Fibroblast of skin of abdomen (primary cell): ENCODE data around the gene MTG1.
"Not testable (repeated sequence)": the region's sequence is repeated elsewhere in the genome, so short reads cannot be mapped to it uniquely, and the experiment has no call there.

Experiments used
- DNase-seq: peaks from one replicate; pipeline ENCODE4 v3.0.0-alpha.2; 2013

MTG1 gene

GRCh38 chr10:133467286-133467911, 73.4 kb downstream of the MTG1 start:
- DNase-seq = no peak

GRCh38 chr10:133469205-133469604, 75.2 kb downstream of the MTG1 start:
- DNase-seq = not testable (repeated sequence)

- DNase-seq = no peak
Measured at GRCh38 chr10:133471300-133472109, 77.5 kb downstream of the MTG1 start.
